Hypothalamus (tissue), 51 donors: ENCODE data around the gene LUC7L2.
"Not testable (repeated sequence)": the region's sequence is repeated elsewhere in the genome, so short reads cannot be mapped to it uniquely, and the experiment has no call there.

Source experiments
- DNase-seq, 51 donors: peaks; one replicate each; lab custom pipeline; 2025; lab: John Stamatoyannopoulos, UW

LUC7L2 gene, protein sequence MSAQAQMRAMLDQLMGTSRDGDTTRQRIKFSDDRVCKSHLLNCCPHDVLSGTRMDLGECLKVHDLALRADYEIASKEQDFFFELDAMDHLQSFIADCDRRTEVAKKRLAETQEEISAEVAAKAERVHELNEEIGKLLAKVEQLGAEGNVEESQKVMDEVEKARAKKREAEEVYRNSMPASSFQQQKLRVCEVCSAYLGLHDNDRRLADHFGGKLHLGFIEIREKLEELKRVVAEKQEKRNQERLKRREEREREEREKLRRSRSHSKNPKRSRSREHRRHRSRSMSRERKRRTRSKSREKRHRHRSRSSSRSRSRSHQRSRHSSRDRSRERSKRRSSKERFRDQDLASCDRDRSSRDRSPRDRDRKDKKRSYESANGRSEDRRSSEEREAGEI

GRCh38 chr7:139359366-139360209, at the start of gene LUC7L2:
Gene LUC7L2, plus strand, starts transcription at chr7:139359894. Its CDS starts 368 bp downstream, at chr7:139360262.
- DNase-seq, result peak; percentile 83 to 100 (median 98)

DNA sequence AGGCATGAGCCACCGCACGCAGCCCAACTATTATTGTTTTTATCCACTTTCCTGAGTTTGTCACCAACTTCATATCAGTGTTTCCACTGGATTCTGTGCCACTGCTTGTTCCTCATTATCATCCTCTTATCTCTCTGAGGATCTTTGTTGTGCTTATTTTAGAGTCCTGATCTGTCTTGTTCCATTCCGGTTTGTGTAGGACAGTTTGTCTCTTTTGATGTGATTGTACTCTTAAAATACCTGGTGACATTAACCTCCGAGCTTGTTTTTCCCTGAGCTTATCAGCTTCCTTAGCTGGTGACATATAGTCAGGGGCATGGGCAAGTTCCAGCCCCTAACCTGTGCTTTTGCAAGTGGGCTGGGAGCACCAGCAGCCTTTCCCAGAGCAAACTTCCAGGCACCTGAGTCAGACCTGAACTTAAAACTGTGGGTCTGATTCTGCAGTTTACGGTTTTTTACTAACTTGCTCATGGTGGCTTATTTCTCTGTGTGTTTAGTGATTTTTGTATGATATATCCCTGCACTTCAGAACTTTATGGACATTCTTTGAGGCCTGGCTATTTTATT, 41.7 kb upstream of the LUC7L2 start:
- no peak for DNase-seq

- DNase-seq, result no peak
These were observed 38.5 kb upstream of the LUC7L2 start for GRCh38 chr7:139321071-139321745.

- not testable (repeated sequence) for DNase-seq
These were observed 35.0 kb upstream of the LUC7L2 start for GRCh38 chr7:139324709-139325108.

DNA sequence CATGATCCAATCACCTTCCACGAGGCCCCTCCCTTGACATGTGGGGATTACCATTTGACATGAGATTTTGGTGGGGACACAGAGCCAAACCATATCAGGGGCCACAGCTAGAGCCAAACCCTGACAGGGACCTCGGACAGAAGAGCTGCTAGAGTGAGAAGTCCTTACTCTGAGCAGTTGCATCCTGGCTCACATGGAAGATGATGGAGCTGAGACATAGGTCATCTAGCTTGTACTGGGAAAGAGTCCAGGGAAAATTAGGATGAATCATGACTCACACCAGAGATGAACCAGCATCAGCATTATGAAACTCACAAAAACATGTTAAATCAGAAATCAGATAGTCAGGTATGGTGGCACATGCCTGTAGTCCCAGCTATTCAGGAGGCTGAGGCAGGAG, 31.3 kb upstream of the LUC7L2 start:
- no peak for DNase-seq

DNA sequence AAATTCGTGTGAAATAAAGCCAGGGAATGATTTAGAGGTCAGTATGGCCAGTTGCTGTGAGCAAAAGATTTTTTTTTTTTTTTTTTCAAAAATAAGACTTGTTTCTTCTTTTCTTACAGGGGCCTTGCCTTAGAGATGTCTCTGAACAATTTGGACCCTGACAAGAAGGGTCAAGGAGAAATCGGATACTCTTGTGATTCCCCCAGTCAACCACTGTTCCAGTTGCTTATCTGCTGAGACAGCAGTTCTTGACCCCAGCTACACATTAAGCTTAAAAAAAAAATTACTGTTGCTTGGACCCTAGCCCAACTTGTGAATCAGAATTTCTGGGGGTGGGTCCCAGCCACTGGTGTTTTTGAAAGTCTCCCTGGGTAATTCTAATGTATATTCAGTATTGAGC, 30.6 kb upstream of the LUC7L2 start:
- DNase-seq, result no peak

- no peak for DNase-seq
These were observed 29.2 kb upstream of the LUC7L2 start for GRCh38 chr7:139330333-139331030.

DNA sequence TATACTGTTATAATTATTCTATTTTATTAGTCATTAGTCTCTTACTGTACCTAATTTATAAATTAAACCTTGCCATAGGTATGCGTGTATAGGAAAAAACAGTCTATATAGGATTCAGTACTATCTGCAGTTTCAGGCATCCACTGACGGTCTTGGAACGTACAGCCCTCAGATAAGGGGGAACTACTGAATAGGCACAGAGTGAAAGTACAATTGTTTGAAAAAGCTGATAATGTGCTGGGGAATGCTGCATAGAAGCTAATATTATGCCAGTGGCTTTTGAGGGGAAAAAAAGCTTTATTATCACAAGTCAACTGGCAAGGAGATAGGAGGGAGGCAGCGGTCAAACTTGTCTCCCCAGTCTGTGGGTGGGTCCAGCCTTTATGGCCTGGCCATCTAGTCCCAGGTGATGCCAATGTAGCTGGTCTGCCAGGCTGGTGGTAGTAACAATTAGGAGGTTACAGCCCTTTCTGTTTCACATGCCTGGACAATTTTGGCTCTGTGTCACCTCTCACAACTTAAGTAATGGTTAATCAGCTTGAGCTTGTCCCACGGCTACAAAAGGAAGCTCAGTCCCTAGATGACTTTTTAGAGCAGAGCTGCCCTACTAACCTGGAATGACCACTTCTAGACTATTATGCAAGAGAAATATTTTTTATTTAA, 26.9 kb upstream of the LUC7L2 start:
- no peak for DNase-seq

- DNase-seq, result not testable (repeated sequence)
These were observed 26.3 kb upstream of the LUC7L2 start for GRCh38 chr7:139333443-139333842.

DNA sequence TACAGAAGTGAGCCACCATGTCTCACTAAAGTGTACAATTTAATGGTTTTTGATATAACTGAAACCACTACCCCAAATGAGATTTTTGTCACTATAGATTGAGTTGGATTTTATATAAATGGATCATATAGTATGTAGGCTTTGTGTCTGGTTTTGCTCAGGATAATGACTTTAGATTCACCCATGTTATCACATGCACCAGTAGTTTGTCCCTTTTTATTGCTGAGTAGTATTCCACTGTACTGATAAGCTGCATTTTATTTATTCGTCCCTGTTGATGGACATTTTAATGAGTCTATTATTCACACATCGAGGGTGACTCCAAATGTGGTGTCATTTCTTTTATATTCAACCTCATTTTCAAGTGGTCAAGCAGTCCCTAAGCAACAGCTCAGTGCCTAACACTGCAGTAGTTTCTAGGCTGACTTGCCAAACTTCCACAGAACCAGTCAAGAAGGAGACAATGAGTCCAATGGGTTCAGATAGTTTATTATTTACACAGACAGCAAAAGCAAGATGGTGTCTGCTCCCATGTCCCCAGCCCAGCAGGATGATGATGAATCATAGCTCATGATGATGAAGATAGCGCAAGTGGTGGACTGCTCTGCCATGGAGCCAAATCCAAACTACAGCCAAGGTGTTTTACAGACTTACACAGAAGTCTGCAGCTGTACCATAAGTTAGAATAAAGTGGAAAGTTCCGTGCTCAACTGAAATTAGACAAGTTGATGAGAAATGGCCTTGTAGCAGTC, 25.1 kb upstream of the LUC7L2 start:
- DNase-seq, result no peak

DNA sequence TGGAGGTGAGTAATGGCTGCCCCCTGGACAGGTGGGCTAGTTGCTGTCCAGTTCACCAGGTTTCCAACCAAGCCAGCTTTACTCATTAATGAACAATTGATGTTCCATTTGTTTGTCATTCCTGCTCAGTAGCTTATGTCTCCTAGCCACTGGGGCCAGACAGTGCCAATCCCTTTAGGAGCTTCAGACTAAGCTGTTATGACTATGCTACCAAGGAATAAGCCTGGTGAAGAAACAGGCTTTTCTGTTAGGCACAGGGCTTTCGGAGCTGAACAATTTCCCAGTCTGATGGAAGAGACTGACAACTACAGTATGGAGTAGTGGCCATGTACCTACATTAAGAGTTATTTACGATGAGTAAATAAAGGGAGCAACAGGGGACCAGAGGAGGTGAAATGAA, 20.7 kb upstream of the LUC7L2 start:
- DNase-seq, result no peak

DNA sequence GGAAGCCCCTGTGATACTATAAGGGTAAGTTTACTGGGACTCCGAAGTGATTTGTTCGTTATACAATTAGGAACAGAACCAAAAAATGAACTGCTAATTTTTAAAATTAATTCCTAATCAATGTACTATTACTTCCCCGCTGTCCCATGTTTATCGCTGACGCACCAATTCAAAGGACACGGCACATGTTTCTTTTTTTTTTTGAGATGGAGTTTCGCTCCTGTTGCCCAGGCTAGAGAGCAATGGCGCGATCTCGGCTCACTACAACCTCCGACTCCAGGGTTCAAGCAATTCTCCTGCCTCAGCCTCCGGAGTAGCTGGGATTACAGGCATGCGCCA, 20.0 kb upstream of the LUC7L2 start:
- no peak for DNase-seq

- peak; percentile 75 to 100 (median 96) for DNase-seq
These were observed 19.5 kb upstream of the LUC7L2 start for GRCh38 chr7:139340037-139340807.

DNA sequence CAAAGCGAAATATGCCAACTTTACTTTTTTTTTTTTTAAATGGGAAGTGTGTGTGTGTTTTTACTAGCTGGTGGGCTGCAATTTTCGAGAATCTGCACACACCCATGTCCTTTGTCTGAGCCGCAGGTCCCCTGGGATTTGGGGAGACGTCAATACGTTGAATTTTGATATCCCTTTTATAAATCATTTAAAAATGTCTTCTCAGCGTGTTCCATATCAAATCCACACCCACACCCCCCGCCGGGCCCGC, 19.0 kb upstream of the LUC7L2 start:
- DNase-seq, result no peak

GRCh38 chr7:139341058-139341775, 18.5 kb upstream of the LUC7L2 start, which contains the start of gene FMC1:
Gene FMC1, plus strand, starts transcription at chr7:139341337. Its CDS starts 48 bp downstream, at chr7:139341385.
- peak; percentile 72 to 98 (median 91) for DNase-seq

DNA sequence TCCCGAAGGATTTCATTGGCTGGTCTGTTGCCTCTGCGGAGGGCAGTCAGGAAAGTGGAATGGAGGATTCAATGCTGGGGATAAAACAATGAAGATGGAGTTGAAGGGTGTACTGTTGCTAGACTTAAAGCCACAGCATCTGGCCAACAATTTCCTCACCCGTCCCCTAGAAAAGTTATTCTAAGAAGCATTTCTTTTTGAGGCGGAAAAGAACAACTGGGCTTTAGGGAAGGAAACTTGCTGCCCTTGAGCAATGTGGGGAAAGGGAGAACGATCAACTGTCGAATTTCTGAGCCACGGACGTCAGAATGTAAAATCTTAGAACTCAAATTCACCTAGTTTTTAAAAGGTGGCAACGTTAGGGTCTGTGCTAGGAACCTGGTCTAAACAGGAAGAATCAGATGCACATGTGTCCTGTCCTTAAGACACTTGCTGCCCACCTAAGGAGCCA, 17.9 kb upstream of the LUC7L2 start:
- peak in 1 of 51 donors; percentile 45 for DNase-seq

GRCh38 chr7:139345042-139345441, 14.7 kb upstream of the LUC7L2 start:
- DNase-seq, result no peak

GRCh38 chr7:139351027-139351426, 8.7 kb upstream of the LUC7L2 start:
- DNase-seq, result no peak
